ENCODE results near the gene PI4KA.
A peak's percentile ranks its signal among the peaks of the same experiment; 100 is the strongest.
"Not testable (repeated sequence)": the region's sequence is repeated elsewhere in the genome, so short reads cannot be mapped to it uniquely, and the experiment has no call there.

The PI4KA gene

GRCh38 chr22:20826373-20827152, 32.0 kb downstream of the PI4KA start:
- H3K9me3 ChIP-seq (ENCODE audit: insufficient read depth, low read depth, low read length); H3K14ac ChIP-seq (ENCODE audit: low read length); H3K27me3 ChIP-seq (ENCODE audit: insufficient read depth, low read length); H3K23ac ChIP-seq (ENCODE audit: low read length); H3K18ac ChIP-seq (ENCODE audit: low read length); H3K27ac ChIP-seq (ENCODE audit: low read depth, low read length); H2AFZ ChIP-seq (ENCODE audit: insufficient read depth, low read length, poor library complexity); H2AK5ac ChIP-seq (ENCODE audit: low read length); H4K91ac ChIP-seq (ENCODE audit: low read depth, low read length); H3K79me2 ChIP-seq (ENCODE audit: control insufficient read depth, insufficient read depth, low read length, poor library complexity); H3K9ac ChIP-seq (ENCODE audit: low read length); H2BK5ac ChIP-seq (ENCODE audit: low read depth, low read length, poor library complexity); H4K8ac ChIP-seq (ENCODE audit: low read depth, low read length); H3K36me3 ChIP-seq (ENCODE audit: control insufficient read depth in 1 of 2, insufficient read depth in 2 of 2, low read length in 2 of 2); H3K4ac ChIP-seq (ENCODE audit: low read depth, low read length); H3K79me1 ChIP-seq (ENCODE audit: low read length); H3K4me2 ChIP-seq (ENCODE audit: low read length); H3K4me1 ChIP-seq (ENCODE audit: control insufficient read depth in 1 of 2, insufficient read depth in 2 of 2, low read length in 2 of 2); H4K12ac ChIP-seq (ENCODE audit: low read depth, low read length); H2BK12ac ChIP-seq (ENCODE audit: low read length); H3K4me3 ChIP-seq (ENCODE audit: low read depth, low read length); H2BK120ac ChIP-seq (ENCODE audit: insufficient read depth, low read length, poor library complexity): not testable (repeated sequence)
- no CpG with 5 or more reads among the region's 5 CpGs for WGBS (ENCODE audit: extremely low coverage, insufficient coverage, insufficient read length)
- DNase-seq, result peak; percentile 38 to 92

DNA sequence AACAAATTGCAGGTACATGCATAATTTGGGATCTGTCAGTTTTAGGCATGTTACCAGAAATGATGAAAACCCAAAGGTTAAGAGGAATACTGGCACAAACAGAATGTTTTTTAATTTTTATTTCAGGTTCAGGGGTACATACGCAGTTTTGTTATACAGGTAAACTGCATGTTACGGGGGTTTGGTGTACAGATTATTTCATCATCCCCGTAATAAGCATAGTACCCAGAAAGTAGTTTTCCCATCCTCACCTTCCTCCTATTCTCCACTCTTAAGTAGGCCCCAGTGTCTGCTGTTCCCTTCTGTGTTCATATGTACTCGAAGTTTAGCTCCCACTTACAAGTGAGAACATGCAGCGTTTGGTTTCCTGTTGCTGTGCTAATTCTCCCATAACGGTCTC, 33.0 kb downstream of the PI4KA start:
- Histone ChIP-seq H2AK5ac (ENCODE audit: low read length) (no peak overlapping the region), H3K27ac (ENCODE audit: low read depth, low read length) (no peak overlapping the region), H3K4me3 (ENCODE audit: low read depth, low read length) (no peak overlapping the region), H3K36me3 (ENCODE audit: control insufficient read depth in 1 of 2, insufficient read depth in 2 of 2, low read length in 2 of 2) (peaks cover 4 to 5% of the 10 kb centered on the region in 2 experiments), H3K4me1 (ENCODE audit: control insufficient read depth in 1 of 2, insufficient read depth in 2 of 2, low read length in 2 of 2) (no peaks in the 10 kb centered on the region), H4K12ac (ENCODE audit: low read depth, low read length) (no peak overlapping the region), H2BK5ac (ENCODE audit: low read depth, low read length, poor library complexity) (no peak overlapping the region), H4K91ac (ENCODE audit: low read depth, low read length) (no peak overlapping the region), H3K4ac (ENCODE audit: low read depth, low read length) (no peak overlapping the region), H3K9me3 (ENCODE audit: insufficient read depth, low read depth, low read length) (peaks cover 3% of the 10 kb centered on the region), H2BK120ac (ENCODE audit: insufficient read depth, low read length, poor library complexity) (no peak overlapping the region), H3K9ac (ENCODE audit: low read length) (no peak overlapping the region), H3K79me2 (ENCODE audit: control insufficient read depth, insufficient read depth, low read length, poor library complexity) (no peaks in the 10 kb centered on the region), H3K27me3 (ENCODE audit: insufficient read depth, low read length) (no peaks in the 10 kb centered on the region), H2BK12ac (ENCODE audit: low read length) (no peak overlapping the region), H3K79me1 (ENCODE audit: low read length) (no peaks in the 10 kb centered on the region), H3K18ac (ENCODE audit: low read length) (no peak overlapping the region), H3K4me2 (ENCODE audit: low read length) (no peak overlapping the region), H3K23ac (ENCODE audit: low read length) (no peak overlapping the region), H2AFZ (ENCODE audit: insufficient read depth, low read length, poor library complexity) (no peak overlapping the region), H4K8ac (ENCODE audit: low read depth, low read length) (no peak overlapping the region), H3K14ac (ENCODE audit: low read length) (no peak overlapping the region)
- no CpG with 5 or more reads among the region's 6 CpGs for WGBS (ENCODE audit: extremely low coverage, insufficient coverage, insufficient read length)
- DNase-seq, result no peak

DNA sequence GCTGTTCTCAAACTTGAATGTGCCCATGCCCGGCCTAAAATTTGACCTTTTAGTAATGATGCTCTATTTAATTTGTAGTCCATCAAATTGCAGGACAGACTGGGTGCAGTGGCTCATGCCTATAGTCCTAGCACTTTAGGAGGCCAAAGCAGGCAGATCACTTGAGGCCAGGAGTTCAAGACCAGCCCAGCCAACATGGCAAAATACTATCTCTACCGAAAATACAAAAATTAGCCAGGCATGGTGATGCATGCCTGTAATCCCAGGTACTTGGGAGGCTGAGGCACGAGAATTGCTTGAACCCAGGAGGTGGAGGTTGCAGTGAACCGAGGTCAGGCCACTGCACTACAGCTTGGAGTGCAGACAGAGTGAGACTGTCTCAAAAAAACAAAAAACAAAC, 33.4 kb downstream of the PI4KA start:
- H2AK5ac ChIP-seq (ENCODE audit: low read length); H3K14ac ChIP-seq (ENCODE audit: low read length); H3K4me1 ChIP-seq (ENCODE audit: control insufficient read depth in 1 of 2, insufficient read depth in 2 of 2, low read length in 2 of 2); H3K79me1 ChIP-seq (ENCODE audit: low read length); H2BK5ac ChIP-seq (ENCODE audit: low read depth, low read length, poor library complexity); H3K4me2 ChIP-seq (ENCODE audit: low read length); H3K4me3 ChIP-seq (ENCODE audit: low read depth, low read length); H3K18ac ChIP-seq (ENCODE audit: low read length); H3K23ac ChIP-seq (ENCODE audit: low read length); H4K8ac ChIP-seq (ENCODE audit: low read depth, low read length); H3K9me3 ChIP-seq (ENCODE audit: insufficient read depth, low read depth, low read length); DNase-seq; H3K9ac ChIP-seq (ENCODE audit: low read length); H2BK120ac ChIP-seq (ENCODE audit: insufficient read depth, low read length, poor library complexity); H2AFZ ChIP-seq (ENCODE audit: insufficient read depth, low read length, poor library complexity); H4K91ac ChIP-seq (ENCODE audit: low read depth, low read length); H3K27me3 ChIP-seq (ENCODE audit: insufficient read depth, low read length); H3K36me3 ChIP-seq (ENCODE audit: control insufficient read depth in 1 of 2, insufficient read depth in 2 of 2, low read length in 2 of 2); H3K79me2 ChIP-seq (ENCODE audit: control insufficient read depth, insufficient read depth, low read length, poor library complexity); H2BK12ac ChIP-seq (ENCODE audit: low read length); H3K4ac ChIP-seq (ENCODE audit: low read depth, low read length); H3K27ac ChIP-seq (ENCODE audit: low read depth, low read length); H4K12ac ChIP-seq (ENCODE audit: low read depth, low read length): not testable (repeated sequence)
- WGBS (ENCODE audit: extremely low coverage, insufficient coverage, insufficient read length), result no CpG with 5 or more reads among the region's 4 CpGs

GRCh38 chr22:20823264-20823663, 35.3 kb downstream of the PI4KA start:
- no peak overlapping the region for H3K9ac ChIP-seq (ENCODE audit: low read length)
- H3K79me2 ChIP-seq (ENCODE audit: control insufficient read depth, insufficient read depth, low read length, poor library complexity), result no peaks in the 10 kb centered on the region
- no peak overlapping the region for H2BK12ac ChIP-seq (ENCODE audit: low read length)
- H3K79me1 ChIP-seq (ENCODE audit: low read length), result no peaks in the 10 kb centered on the region
- H4K91ac ChIP-seq (ENCODE audit: low read depth, low read length), result no peak overlapping the region
- H3K23ac ChIP-seq (ENCODE audit: low read length), result no peak overlapping the region
- peaks cover 3% of the 10 kb centered on the region for H3K9me3 ChIP-seq (ENCODE audit: insufficient read depth, low read depth, low read length)
- H3K4ac ChIP-seq (ENCODE audit: low read depth, low read length), result no peak overlapping the region
- H4K8ac ChIP-seq (ENCODE audit: low read depth, low read length), result no peak overlapping the region
- H3K4me2 ChIP-seq (ENCODE audit: low read length), result no peak overlapping the region
- DNase-seq, result no peak
- no peak overlapping the region for H2BK120ac ChIP-seq (ENCODE audit: insufficient read depth, low read length, poor library complexity)
- no peak overlapping the region for H4K12ac ChIP-seq (ENCODE audit: low read depth, low read length)
- H3K4me3 ChIP-seq (ENCODE audit: low read depth, low read length), result no peak overlapping the region
- H3K27me3 ChIP-seq (ENCODE audit: insufficient read depth, low read length), result no peaks in the 10 kb centered on the region
- no CpG with 5 or more reads among the region's 1 CpG for WGBS (ENCODE audit: extremely low coverage, insufficient coverage, insufficient read length)
- no peak overlapping the region for H3K18ac ChIP-seq (ENCODE audit: low read length)
- no peak overlapping the region for H2BK5ac ChIP-seq (ENCODE audit: low read depth, low read length, poor library complexity)
- H3K4me1 ChIP-seq (ENCODE audit: control insufficient read depth in 1 of 2, insufficient read depth in 2 of 2, low read length in 2 of 2), result no peaks in the 10 kb centered on the region
- H2AFZ ChIP-seq (ENCODE audit: insufficient read depth, low read length, poor library complexity), result no peak overlapping the region
- no peak overlapping the region for H2AK5ac ChIP-seq (ENCODE audit: low read length)
- no peak overlapping the region for H3K27ac ChIP-seq (ENCODE audit: low read depth, low read length)
- peaks cover 9 to 11% of the 10 kb centered on the region in 2 experiments for H3K36me3 ChIP-seq (ENCODE audit: control insufficient read depth in 1 of 2, insufficient read depth in 2 of 2, low read length in 2 of 2)
- no peak overlapping the region for H3K14ac ChIP-seq (ENCODE audit: low read length)
